Vagina (tissue), 2 donors: ENCODE data around the gene MMRN2. TPM values are rescaled to one million over a fixed set of nuclear protein-coding genes. Genes with fewer than 3 reads are reported as not detected.

Experiments used
- DNase-seq, 2 donors: peaks; one replicate each; pipeline ENCODE4 v3.0.0-alpha.2; 2017; ENCODE audit errors: extremely low spot score in 2 of 2
- H3K27ac ChIP-seq: fragments of 200-600 bp; sonication (generic); one replicate; pipeline ENCODE4 v1.5.1; 2019
- H3K27me3 ChIP-seq: fragments of 200-600 bp; sonication (generic); one replicate; pipeline ENCODE4 v1.5.1; 2019
- H3K36me3 ChIP-seq, 2 donors: fragments of 200-600 bp; sonication (generic); one replicate each; pipeline ENCODE4 v1.5.1; 2017 to 2019
- H3K4me1 ChIP-seq: fragments of 200-600 bp; sonication (generic); one replicate; pipeline ENCODE4 v1.5.1; 2019
- H3K4me3 ChIP-seq, 2 donors: fragments of 200-600 bp; sonication (generic); 1 replicate in 1 of 2; 2 replicates in 1 of 2; pipeline ENCODE4 v1.5.1; 2016 to 2019
- H3K9me3 ChIP-seq: fragments of 200-600 bp; sonication (generic); one replicate; pipeline ENCODE4 v1.5.1; 2019
- CTCF ChIP-seq, 3 experiments: fragments of 450-650 bp in 2 of 3; fragments of 200-600 bp in 1 of 3; sonication (generic) in 1 of 3; IDR thresholded peaks; one replicate each; pipeline ENCODE4 v1.5.1; 2017 to 2019; ENCODE audit warnings: antibody characterized with exemption in 3 of 3, mild to moderate bottlenecking in 2 of 3, moderate library complexity in 2 of 3
- POLR2A ChIP-seq, 2 donors: fragments of 450-650 bp; IDR thresholded peaks; one replicate each; pipeline ENCODE4 v1.6.1; 2017; ENCODE audit warnings: antibody characterized with exemption in 2 of 2, mild to moderate bottlenecking in 2 of 2, moderate library complexity in 2 of 2
- POLR2AphosphoS5 ChIP-seq, 2 donors: sonication (generic); formaldehyde crosslinking; IDR thresholded peaks; one replicate each; pipeline ENCODE4 v1.9.0; 2017; ENCODE audit warnings: antibody characterized with exemption in 2 of 2, mild to moderate bottlenecking in 2 of 2, low read depth in 1 of 2; ENCODE audit not compliant: insufficient read depth in 1 of 2
- intact Hi-C: fragments of 100-400 bp; cut with DNase I; formaldehyde crosslinking; loops from one replicate; pipeline ENCODE4 v1.15.1; 2023
- small RNA-seq: library from RNA; depleted of rRNA; stranded (forward); fragments of <200 nt; gene quantifications from one replicate; pipeline ENCODE3, GENCODE V24; 2016
- total RNA-seq: library from RNA; depleted of rRNA; stranded (reverse); fragments of >200 nt; gene quantifications from one replicate; pipeline ENCODE4 v1.2.3, GENCODE V29; 2016

Gene MMRN2
- total RNA-seq, 1 donor from 2014 or later = 57.2 TPM

- Histone ChIP-seq H3K27me3 (no peaks in the 10 kb centered on the region), H3K27ac (no peak overlapping the region), H3K4me3 (no peak overlapping the region), H3K36me3 (peaks cover 0 to 3% of the 10 kb centered on the region in 2 donors), H3K9me3 (no peaks in the 10 kb centered on the region), H3K4me1 (peaks cover 9% of the 10 kb centered on the region)
- DNase-seq = no peak
- TF ChIP-seq POLR2AphosphoS5 (IDR thresholded peaks at IDR 0.05; ENCODE audit: insufficient read depth in 1 of 2, low read depth in 1 of 2) (no peak), POLR2A (IDR thresholded peaks at IDR 0.05) (no peak), CTCF (IDR thresholded peaks at IDR 0.05) (no peak)
- intact Hi-C loops = loop anchor here (5.0 kb wide), 1 partner anchor 191 kb away; no protein-coding TSS in a partner anchor
Measured at GRCh38 chr10:86898511-86898910, 58.9 kb downstream of the MMRN2 start.

GRCh38 chr10:86889997-86890396 lies 67.4 kb downstream of the MMRN2 start:
- intact Hi-C loops = no loop called here
- no peaks in the 10 kb centered on the region for H3K27me3 ChIP-seq
- H3K27ac ChIP-seq = no peak overlapping the region
- DNase-seq = no peak
- TF ChIP-seq CTCF (IDR thresholded peaks at IDR 0.05) (no peak), POLR2A (IDR thresholded peaks at IDR 0.05) (no peak), POLR2AphosphoS5 (IDR thresholded peaks at IDR 0.05; ENCODE audit: insufficient read depth in 1 of 2, low read depth in 1 of 2) (no peak)
- peaks cover 7% of the 10 kb centered on the region for H3K4me1 ChIP-seq
- no peaks in the 10 kb centered on the region for H3K9me3 ChIP-seq
- H3K36me3 ChIP-seq = peaks cover 0 to 3% of the 10 kb centered on the region in 2 donors
- H3K4me3 ChIP-seq = no peak overlapping the region

GRCh38 chr10:86888585-86889381 lies 68.6 kb downstream of the MMRN2 start:
- TF ChIP-seq POLR2A (IDR thresholded peaks at IDR 0.05) = no peak
- TF ChIP-seq POLR2AphosphoS5 (IDR thresholded peaks at IDR 0.05; ENCODE audit: insufficient read depth in 1 of 2, low read depth in 1 of 2) = no peak
- no peak for TF ChIP-seq CTCF (IDR thresholded peaks at IDR 0.05)
- Histone ChIP-seq H3K9me3 (no peaks in the 10 kb centered on the region), H3K4me1 (peaks cover 7% of the 10 kb centered on the region), H3K27ac (no peak overlapping the region), H3K36me3 (peaks cover 0 to under 1% of the 10 kb centered on the region in 2 donors), H3K4me3 (no peak overlapping the region), H3K27me3 (no peaks in the 10 kb centered on the region)
- DNase-seq = no peak
- intact Hi-C loops = no loop called here

Small RNA genes within 50 kb of the gene (small RNA-seq; reads per million reads assigned to genes)
- gene BMS1P3 (not detected), gene RNU1-19P (not detected)

Other genes with a start within 250 kb of the MMRN2 start
- 33.1 TPM for gene BMPR1A, start 201.0 kb downstream of the MMRN2 start, total RNA-seq
- 36.6 TPM for gene SNCG, start 984 bp upstream of the MMRN2 start, total RNA-seq
- 374 TPM for gene ADIRF, start 10.9 kb upstream of the MMRN2 start, total RNA-seq
- 40.0 TPM for gene FAM25A, start 62.7 kb upstream of the MMRN2 start, total RNA-seq
- 133 TPM for gene GLUD1, start 137.2 kb upstream of the MMRN2 start, total RNA-seq
- 27.5 TPM for gene SHLD2, start 137.6 kb upstream of the MMRN2 start, total RNA-seq